Right renal pelvis (tissue), 4 donors: Measurements from ENCODE around the gene SAMD13. TPM values are rescaled to one million over a fixed set of nuclear protein-coding genes. Genes with fewer than 3 reads are reported as not detected.

ENCODE experiments used
- DNase-seq, 4 donors: peaks; one replicate each; pipeline ENCODE4 v3.0.0-alpha.2; 2013; ENCODE audit warnings: low read depth in 4 of 4, low spot score in 3 of 4, missing footprints in 1 of 4
- polyA plus RNA-seq, 4 donors: library from polyadenylated mRNA; unstranded; fragments of 120-200 nt; gene quantifications; one replicate each; pipeline ENCODE4 v1.2.1, GENCODE V29; 2013; ENCODE audit not compliant: insufficient read length in 4 of 4

The SAMD13 gene
- polyA plus RNA-seq, 4 donors, result 6.0 to 8.1 (median 6.7) TPM

DNA sequence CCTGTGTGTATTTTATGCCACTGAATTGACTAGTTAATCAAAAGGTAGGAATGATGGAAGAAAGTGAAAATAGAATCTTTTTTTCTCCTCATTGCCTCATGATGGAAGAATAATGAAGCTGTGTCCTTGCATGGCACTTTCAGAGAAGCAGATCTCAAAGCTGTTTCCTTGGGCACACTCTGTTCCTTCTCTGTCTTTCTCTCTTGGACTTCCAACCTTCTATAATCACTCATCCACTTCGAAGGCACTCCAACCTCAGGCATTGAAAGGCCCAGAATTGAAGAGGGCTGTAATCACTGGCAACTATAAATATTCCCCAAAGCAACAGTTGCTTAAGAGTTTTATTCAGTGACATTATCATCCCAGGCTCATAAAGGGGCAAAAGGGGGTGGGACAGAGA is 65.7 kb downstream of the SAMD13 start:
- no peak for DNase-seq

DNA sequence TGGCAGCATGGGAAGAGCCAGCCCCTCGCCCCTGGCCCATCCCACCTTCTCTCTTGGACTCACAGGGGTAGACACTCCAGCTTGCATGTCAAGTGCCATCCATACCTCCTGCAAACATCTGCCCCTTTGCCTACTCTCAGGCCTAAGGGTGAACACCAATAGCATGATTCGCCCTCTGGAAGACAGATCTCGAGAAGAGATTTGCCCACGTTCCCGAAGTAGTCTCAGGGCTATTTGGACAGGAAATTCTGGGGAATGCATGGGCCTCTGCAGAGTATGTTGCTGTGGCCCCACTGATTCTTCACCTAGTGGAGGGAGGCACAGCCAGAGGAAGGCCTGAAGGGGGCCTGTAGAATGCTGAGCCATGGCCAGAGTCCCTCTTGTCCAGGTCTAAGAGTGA is 66.9 kb downstream of the SAMD13 start:
- DNase-seq, result no peak

DNA sequence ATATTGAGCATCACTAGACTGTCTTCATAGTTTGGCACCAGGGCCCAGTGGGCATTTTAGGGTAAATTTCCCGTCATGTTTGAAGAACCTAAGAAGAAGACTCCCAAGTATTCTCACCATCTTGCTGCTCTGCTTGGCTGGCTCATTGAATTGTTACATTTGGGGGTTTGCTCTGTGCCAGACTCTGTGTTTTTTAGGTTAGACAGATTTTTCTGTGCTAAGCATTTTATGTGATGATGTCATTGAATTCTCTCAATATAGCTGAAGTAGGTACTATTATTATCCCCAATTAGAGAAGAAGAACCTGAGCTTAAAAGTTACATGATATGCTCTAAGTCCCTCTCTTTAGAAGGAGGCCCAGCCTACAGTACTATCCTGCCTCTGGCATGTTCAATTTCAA is 68.8 kb downstream of the SAMD13 start:
- no peak for DNase-seq

DNA sequence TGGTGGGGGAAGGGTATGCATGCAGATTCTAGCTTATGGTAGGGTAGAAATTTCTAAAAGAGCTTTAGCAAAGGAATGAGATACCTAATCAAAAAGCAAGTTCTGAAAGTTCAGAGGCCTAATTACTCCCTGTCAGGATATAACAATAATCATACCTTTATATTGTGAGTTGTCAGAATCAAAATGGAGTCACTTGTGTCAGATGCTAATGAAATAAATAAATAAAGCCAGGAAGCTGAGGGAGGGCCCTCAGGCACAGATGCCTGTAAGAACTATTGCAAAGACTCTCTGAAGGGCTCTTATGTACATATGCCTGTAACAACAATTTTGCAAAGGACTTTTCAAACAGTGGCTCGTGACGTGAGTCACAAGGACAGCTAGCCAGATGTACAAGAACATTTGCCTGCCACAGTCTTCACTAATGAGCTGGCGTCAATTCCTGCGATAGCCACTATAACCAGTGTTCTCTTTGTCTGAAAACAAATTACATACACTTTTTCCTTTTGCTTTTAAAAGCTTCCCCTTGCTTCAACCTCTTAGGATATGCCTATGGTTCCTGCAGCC is 69.4 kb downstream of the SAMD13 start:
- DNase-seq, result no peak

DNA sequence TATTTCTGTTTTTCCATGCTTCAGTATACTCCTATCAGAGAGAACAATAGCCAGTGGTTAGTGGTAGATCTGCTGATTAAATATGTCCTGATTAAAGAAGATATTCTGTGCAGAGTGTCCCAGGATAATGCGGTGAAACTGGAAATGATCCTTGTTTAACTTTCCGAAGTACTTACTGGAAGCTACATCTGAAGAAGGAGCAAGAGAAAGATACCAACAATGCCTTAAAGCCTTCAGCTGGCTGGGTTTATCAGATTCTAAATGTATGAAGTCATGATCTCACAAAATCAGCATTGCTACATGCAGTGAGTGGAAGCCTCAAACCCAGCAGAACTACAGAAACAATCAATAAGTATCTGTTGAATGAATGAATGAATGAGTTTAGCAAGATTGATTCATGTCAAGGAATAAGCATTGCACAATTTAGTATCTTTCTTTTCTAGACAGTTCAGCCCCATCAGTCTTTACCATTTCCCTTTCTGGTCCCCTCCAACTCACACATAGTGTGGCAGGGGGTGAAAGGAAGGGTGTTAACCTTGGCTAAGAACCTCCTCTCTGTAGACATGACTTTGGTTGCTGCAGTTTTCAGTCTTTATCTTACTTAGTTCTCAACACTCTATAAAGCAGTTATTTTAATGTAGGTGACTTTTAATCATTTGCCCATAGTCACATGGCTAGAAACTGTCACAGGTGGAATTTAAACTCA is 72.1 kb downstream of the SAMD13 start:
- DNase-seq, result no peak

DNA sequence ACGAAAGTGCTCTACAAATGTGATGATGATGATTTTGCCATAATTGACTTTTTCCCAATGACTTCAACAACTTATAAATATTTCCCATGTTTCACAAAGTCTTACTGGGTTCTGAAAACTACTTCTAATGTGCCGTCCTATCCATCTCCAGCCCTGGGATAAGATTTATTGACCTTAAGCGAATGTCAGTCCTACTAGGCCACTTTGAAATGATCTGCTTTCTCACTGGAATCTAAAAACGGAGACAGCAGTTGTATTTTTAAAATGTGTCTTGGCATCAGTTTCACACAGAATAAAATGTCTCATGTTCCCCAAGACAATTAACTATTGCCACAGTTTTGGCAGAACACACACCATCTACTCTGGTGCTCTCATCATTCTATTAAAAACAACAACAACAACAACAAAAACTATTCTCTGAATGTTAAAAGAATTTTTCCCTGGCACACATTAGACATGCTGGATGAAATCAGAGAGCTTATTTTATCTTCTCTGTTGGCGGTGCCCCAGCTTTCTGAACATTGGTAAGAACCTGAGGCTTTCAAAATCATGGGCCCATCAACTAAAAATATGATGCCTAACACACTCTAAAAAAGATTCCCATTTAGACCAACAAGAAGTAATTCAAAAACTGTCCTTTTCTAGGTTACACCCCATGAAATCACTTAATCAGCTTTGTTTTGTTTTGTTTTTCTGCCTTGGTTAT is 73.6 kb downstream of the SAMD13 start:
- no peak for DNase-seq

DNA sequence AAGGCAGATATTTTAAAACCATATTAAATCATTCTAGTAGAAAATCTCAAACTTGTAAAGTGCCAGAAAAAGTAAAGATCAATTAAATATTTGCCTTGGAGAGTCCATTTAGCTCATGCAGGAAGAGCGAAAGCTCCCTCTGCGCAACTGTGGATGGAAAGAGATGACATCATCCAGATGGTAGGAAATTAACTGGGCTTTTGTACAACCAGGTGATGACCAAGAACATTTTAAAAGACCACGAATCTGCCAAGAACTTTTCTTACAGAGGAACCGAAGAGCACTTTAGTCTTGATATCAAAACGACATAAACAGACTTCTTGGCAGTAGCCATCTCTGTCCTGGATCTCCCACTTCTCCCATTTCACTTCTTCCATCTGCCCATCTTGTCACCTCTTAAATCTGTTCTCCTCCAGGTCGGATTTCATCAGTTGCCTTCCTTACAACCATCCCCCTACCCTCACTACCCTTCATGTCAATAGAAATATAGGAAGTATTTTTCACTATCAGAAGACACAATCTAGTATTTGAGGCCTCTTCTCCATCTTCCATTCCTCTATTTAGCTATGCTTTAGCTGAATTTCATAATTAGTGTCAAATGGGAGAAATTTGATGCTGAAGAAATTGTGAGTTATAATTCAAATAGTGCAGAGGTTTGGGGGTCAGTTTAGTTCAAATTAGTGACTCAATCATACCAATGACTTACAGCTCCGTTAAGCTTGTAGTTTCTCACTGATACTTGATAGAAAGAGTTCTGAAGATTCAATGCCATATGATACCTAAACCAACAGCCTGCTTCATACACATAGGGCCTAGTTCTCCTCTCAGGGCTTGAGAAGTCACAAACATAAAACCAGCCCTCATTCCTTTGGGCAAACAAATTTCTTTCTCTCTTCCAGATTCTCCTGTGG is 74.7 kb downstream of the SAMD13 start:
- no peak for DNase-seq

DNA sequence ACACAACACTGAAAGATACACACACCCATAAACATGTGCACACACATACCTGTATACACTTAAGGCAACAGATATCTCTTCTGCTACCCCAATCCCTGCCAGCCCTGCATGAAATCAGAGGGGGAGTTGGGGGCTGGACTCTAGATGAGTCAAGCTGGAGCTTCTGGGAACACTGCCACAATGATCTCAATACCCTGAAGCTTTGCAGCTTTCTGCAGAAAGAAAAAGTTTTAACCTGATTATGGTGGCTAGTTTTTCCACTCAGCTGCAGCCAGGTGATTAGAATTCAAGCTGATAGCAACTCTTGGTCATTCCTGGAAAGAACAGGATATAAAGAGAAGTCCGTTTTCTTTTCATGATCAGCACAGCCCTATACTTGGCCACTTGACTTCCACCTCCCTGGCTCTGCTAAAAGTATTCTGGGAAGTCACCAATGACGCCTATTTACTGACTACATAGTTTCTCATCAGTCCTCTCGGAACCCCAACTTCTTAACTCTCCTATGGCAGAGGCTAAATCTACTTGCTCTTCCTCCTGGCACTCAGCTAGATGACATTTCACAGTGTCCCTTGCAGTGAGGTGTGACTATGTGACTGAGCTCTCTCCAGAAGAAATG is 76.1 kb downstream of the SAMD13 start:
- DNase-seq, result no peak

DNA sequence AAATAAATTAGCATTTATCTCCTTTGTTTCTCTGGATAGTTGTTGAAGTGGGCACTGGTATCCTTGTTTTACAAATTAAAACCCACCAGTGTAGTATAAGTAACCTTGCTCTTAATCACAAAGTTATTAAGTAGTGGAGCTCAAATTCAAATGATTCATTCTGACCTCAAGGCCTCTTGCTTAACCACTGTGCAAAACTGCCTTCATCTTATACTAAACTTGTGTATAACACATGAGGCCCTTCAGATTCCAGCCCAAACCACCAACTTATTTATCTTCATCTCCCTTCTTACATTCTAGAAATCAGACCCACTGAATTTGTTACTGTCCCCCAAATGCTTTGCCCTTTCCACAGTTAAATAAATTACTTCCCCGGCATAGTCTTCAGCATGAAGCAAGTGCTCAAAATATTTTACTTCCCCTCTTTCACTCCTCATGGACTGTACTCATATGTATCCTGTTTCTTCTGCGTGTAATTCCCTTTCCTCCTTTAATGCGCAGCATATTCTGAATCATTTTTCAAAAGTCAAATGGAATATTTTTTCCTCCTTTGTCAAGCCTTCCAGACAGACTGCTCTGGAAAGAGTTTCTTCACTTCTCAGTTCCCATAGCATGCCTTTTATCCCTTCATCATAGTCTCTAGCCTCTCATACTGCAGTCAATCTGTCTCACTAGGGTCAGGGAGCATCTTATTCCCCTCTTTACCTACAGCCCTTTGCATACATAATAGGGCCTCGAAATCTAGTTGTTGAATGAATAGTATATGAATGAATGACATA is 77.8 kb downstream of the SAMD13 start:
- no peak for DNase-seq

DNA sequence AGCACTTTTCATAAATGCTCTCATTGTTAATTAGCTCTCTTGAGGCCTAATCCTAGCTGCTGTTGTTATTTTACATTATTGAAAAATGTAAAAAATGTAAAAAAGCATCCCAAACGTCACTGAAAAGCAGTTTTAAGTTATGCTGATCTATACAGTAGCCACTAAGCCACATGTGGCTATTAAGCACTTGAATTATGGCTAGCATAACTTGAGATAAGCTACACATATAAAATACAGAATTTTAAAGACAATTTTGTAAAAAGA is 78.3 kb downstream of the SAMD13 start:
- DNase-seq, result no peak

DNA sequence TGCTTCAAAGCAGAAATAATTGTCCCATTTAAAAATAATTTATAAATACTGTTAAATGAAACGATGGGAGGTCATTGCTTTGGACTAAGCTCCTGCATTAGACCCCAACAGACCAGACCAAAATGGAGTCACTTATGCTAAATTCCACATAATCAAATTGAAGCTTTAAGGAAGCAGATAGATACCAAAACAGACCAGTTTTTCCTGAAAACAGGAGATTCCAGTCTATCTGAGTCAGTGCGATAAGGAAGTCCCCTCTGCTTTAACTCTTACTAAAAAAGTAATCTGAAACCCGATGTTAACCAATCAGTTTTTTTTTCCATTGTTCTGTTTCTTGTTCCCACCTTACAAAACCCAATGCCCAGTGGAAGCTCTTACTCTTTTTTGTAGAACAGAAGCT is 80.6 kb downstream of the SAMD13 start:
- no peak for DNase-seq

DNA sequence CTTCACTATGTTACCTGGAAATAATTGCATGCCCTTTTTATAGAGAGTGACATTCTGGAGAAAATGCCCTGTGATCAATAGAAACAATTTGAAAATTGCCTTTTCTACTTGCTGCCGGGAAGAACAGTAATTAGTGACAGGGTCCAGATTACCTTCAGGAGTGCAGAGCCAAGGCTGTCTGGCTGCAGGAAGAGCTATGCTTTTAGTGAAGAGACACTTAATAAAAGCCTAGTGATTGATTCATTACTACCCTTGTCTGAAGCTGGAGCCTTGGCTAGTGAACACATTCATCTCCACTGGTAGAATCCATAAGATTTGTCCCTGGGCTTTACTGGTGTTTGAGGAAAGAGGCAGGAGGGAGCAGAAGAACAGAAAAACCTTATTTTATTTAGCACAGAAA is 83.8 kb downstream of the SAMD13 start:
- DNase-seq, result no peak

DNA sequence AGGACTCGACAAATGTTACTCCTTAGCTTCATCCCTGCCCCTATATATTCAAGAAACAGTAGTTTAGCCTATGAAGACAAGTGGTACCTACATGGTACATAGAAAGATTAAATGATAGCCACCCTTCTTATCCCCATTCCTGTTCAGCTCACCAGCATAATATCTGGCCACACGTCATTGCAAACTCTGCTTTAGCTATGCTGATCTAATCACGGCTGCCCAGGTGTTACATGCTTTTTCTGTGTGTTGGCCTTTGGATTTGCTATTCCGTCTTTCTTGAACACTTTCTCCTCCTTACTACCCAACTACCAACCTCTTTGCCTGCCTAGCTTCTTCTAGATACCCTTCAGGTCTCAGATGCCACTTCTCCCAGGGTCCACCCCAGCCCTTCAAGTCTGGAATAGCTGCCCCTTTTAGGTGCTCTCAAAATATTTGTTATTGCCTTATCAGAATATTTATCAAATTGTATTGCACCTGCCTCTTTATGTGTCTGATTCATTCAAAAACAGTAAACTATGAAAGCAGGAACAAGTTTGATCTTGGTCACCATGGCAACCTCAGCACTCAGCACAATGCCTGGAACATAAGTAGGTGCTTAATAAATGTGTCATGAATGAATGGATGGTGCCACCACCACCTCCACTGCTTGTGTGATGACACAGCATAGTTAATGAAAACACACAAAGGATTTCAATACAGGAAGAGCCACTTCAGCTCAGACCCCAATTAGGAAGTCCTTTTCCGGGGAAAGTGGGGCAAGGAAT is 85.4 kb downstream of the SAMD13 start:
- no peak for DNase-seq

DNA sequence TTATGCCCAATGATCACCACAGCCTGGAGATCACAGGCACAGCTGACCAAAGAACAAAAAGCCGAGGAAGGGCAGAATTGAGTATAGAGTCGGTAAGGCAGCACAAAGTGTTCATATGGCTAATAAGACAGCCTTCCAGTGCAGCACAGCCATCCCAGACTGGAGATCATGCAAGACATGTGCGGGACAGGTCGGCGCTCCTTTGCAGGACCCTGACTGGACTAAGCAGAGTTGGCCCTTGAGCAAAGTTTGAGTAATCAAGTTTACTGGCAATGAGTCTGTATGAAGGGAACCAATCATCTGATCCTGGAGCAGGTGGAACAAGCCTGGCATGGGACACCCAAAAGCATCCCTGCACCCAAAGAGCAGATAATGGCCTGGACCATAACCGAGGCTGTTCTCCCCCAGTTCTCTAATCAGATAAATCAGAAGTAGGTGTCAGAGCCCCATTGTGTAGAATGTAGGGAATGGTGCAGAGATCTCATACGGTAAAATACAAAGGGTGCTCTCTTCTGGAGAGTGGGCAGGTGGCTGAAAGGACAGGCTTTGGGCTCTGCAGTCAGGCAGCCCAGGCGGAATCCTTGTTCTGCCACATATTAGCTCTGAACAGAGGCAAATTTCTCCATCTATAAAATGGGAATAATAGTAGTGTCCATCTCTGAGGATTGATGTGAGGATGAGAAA is 86.1 kb downstream of the SAMD13 start:
- DNase-seq, result no peak

DNA sequence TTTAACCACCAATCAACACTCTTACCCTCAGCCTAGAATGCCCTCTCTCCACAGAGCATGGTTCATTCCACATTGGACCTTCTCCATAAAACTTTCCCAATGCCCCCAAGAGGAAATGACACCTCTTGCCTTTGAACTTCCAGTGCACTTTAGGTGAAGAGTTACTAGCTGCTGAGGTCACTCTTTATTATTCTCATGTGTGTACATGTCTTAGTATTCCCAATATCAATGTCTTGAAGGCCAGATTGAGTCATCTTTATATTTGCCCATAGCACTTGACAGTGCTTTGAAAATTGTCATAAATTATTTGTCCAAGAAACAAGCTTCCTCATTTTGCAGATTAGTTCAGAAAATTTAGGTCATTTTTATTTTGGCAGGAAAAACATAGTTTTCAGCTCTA is 88.7 kb downstream of the SAMD13 start:
- no peak for DNase-seq

DNA sequence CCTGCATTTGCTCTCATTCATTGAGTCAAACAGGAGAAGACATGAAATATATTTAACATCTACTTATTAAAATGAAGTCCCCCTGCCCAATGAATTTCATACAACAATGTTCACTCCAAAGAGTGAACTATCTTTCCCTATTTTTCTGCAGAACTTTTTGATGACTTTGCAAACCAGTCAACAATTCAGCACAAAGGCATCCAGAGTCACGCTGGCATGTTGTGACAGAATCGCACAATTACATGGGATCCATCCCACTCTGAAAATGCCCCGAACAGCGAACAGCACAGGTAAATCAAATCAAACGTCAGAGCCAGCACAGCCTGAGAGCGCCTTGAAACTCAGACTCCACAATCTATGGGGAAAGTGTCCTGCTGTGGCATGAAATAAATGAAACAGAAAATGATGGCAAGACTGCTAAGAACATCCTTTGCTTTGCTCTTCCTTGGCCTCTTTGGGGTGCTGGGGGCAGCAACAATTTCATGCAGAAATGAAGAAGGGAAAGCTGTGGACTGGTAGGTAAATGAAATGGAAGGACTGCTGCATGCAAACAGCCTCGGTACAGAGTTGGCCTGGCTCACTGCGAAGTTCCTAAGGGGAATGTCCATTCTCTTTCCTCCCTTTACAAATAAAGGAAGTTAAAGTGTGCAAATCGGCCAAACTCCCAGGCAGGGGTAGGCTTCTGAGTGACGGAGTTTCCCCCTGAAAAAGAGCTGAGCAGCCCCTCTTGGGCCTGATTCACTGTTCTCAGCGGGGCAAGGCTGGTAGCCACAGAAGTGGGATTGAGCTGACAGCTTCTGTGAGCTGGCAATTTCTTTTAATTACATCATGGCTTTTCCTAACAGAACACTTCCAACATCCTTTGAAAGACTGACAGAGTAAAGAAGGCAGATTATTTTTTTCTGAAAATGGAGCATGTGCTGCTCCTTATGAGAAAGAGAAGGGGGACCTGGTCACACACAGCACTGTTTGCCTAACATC is 97.0 kb downstream of the SAMD13 start, which contains the start of gene DNASE2B:
Gene DNASE2B (plus strand): TSS at position 310 of the 981 bp plus-strand sequence. CDS start 81 bp downstream, at position 391.
- no peak for DNase-seq
